HEK293T (cell line): ENCODE measurements around the gene ADCY9.

ENCODE experiments used
- ARNT ChIP-seq: fragments of 450-650 bp; IDR thresholded peaks from 2 replicates; pipeline ENCODE4 v1.6.1; 2017; ENCODE audit warnings: mild to moderate bottlenecking
- BHLHE40 ChIP-seq: fragments of 450-650 bp; IDR thresholded peaks from 2 replicates; pipeline ENCODE4 v1.6.1; 2016; ENCODE audit warnings: mild to moderate bottlenecking, moderate library complexity, borderline replicate concordance
- ELF4 ChIP-seq: fragments of 450-650 bp; IDR thresholded peaks from 2 replicates; pipeline ENCODE4 v1.6.1; 2017; ENCODE audit warnings: antibody characterized with exemption
- FOXK2 ChIP-seq: fragments of 450-650 bp; IDR thresholded peaks from 2 replicates; pipeline ENCODE4 v1.6.1; 2016; ENCODE audit warnings: mild to moderate bottlenecking
- FOXM1 ChIP-seq: fragments of 450-650 bp; IDR thresholded peaks from 2 replicates; pipeline ENCODE4 v1.6.1; 2017; ENCODE audit warnings: mild to moderate bottlenecking, borderline replicate concordance
- HDGF ChIP-seq: fragments of 450-650 bp; IDR thresholded peaks from 2 replicates; pipeline ENCODE4 v1.6.1; 2017; ENCODE audit warnings: antibody characterized with exemption, borderline replicate concordance
- L3MBTL2 ChIP-seq: fragments of 450-650 bp; conservative IDR thresholded peaks from 2 replicates; pipeline ENCODE4 v1.6.1; 2016; ENCODE audit warnings: mild to moderate bottlenecking
- NFRKB ChIP-seq: fragments of 450-650 bp; IDR thresholded peaks from 2 replicates; pipeline ENCODE4 v1.6.1; 2016; ENCODE audit warnings: mild to moderate bottlenecking, moderate library complexity
- SP1 ChIP-seq: fragments of 450-650 bp; IDR thresholded peaks from 2 replicates; pipeline ENCODE4 v1.6.1; 2017
- SUZ12 ChIP-seq: fragments of 450-650 bp; IDR thresholded peaks from 2 replicates; pipeline ENCODE4 v1.6.1; 2016; ENCODE audit warnings: mild to moderate bottlenecking
- TARDBP ChIP-seq: fragments of 450-650 bp; IDR thresholded peaks from 2 replicates; pipeline ENCODE4 v1.6.1; 2016
- ZNF384 ChIP-seq: fragments of 450-650 bp; IDR thresholded peaks from 2 replicates; pipeline ENCODE4 v1.6.1; 2016

DNA sequence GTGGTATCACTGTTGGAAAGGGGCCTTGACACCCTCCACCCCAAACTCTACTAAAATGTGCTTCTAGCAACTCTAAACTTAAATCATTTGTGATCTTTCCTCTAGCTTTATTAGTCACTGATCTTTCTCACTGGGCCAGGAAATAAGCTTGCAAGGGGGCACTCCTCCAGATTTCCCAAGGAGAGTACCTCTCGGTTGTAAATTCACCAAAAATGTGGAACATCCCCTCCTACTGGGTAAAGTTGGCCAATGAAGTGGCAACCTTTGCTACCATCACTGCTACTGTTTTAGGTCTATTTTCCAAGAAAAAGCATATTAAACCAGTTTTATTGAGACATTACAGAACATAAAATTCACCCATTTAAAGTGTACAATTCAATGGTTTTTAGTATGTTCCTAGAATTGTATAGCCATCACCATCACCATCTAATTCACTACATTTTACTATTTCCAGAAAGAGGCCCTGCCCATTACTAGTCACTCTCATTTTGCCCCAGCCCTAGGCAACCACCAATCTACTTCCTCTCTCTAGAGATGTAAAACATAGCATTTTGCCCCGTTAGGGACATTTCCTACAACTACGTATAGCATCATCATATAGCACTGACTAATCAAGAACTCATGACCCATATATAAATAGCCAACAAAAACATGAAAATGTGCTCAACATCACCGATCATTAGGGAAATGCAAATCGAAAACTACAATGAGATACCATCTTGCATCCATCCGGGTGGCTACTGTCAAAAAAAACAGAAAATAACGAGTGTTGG, 44.6 kb upstream of the ADCY9 start:
- TF ChIP-seq L3MBTL2 (no peak), SUZ12 (no peak), BHLHE40 (no peak), ARNT (no peak), FOXM1 (no peak), ELF4 (no peak), NFRKB (no peak), SP1 (no peak), ZNF384 (no peak), HDGF (no peak), FOXK2 (no peak), TARDBP (no peak)
